Measurements from ENCODE around the gene CNGB1. TPM values are rescaled to one million over a fixed set of nuclear protein-coding genes. Genes with fewer than 3 reads are reported as not detected.
A peak's percentile ranks its signal among the peaks of the same experiment; 100 is the strongest.
"Not testable (repeated sequence)": the region's sequence is repeated elsewhere in the genome, so short reads cannot be mapped to it uniquely, and the experiment has no call there.

Gene CNGB1
- total and polyA plus RNA-seq, 2 experiments from 2014 or later: not detected

- 50% methylated on average over 5 of the region's 5 CpGs for WGBS (ENCODE audit: low lambda C conversion rate, missing lambda C conversion rate)
- no peak for DNase-seq (ENCODE audit: low spot score)
- H3K4me2 ChIP-seq: no peak overlapping the region
Observed at GRCh38 chr16:57898961-57899360, 72.0 kb downstream of the CNGB1 start.

GRCh38 chr16:57897996-57898395, 72.9 kb downstream of the CNGB1 start:
- no peaks in the 10 kb centered on the region for H4K20me1 ChIP-seq (ENCODE audit: insufficient read depth, poor library complexity, severe bottlenecking)
- DNase-seq (ENCODE audit: low spot score): no peak
- H3K36me3 ChIP-seq (replicated peaks; ENCODE audit: insufficient read depth, low read depth): no peaks in the 10 kb centered on the region
- no peaks in the 10 kb centered on the region for H3K79me2 ChIP-seq
- no peaks in the 10 kb centered on the region for H3K9me3 ChIP-seq (ENCODE audit: low read depth)
- H3K4me3 ChIP-seq: no peak overlapping the region
- no peak overlapping the region for H3K4me2 ChIP-seq
- H3K27me3 ChIP-seq: no peaks in the 10 kb centered on the region
- TF ChIP-seq EZH2 (IDR thresholded peaks at IDR 0.05; ENCODE audit: borderline replicate concordance): no peak
- TF ChIP-seq CTCF (IDR thresholded peaks at IDR 0.05; ENCODE audit: poor library complexity): no peak
- TF ChIP-seq EZH2phosphoT487 (IDR thresholded peaks at IDR 0.05; ENCODE audit: low read depth, severe bottlenecking, unreplicated experiment): no peak
- 89% methylated on average over 4 of the region's 4 CpGs for WGBS (ENCODE audit: low lambda C conversion rate, missing lambda C conversion rate)
- no peak overlapping the region for H2AFZ ChIP-seq
- peaks cover 14% of the 10 kb centered on the region for H3K4me1 ChIP-seq (ENCODE audit: insufficient read depth)
- no peak overlapping the region for H3K27ac ChIP-seq
- no peaks in the 10 kb centered on the region for H3K9me2 ChIP-seq (replicated peaks; ENCODE audit: insufficient read depth)

More at GRCh38 chr16:57898961-57899360, 72.0 kb downstream of the CNGB1 start:
- no peaks in the 10 kb centered on the region for H4K20me1 ChIP-seq (ENCODE audit: insufficient read depth, poor library complexity, severe bottlenecking)
- no peaks in the 10 kb centered on the region for H3K27me3 ChIP-seq
- no peaks in the 10 kb centered on the region for H3K79me2 ChIP-seq
- no peak overlapping the region for H3K27ac ChIP-seq
- no peaks in the 10 kb centered on the region for H3K9me2 ChIP-seq (replicated peaks; ENCODE audit: insufficient read depth)
- H3K9me3 ChIP-seq (ENCODE audit: low read depth): no peaks in the 10 kb centered on the region
- no peak for TF ChIP-seq EZH2phosphoT487 (IDR thresholded peaks at IDR 0.05; ENCODE audit: low read depth, severe bottlenecking, unreplicated experiment)
- no peak for TF ChIP-seq EZH2 (IDR thresholded peaks at IDR 0.05; ENCODE audit: borderline replicate concordance)
- no peak for TF ChIP-seq CTCF (IDR thresholded peaks at IDR 0.05; ENCODE audit: poor library complexity)
- H3K4me1 ChIP-seq (ENCODE audit: insufficient read depth): peaks cover 5% of the 10 kb centered on the region
- H2AFZ ChIP-seq: no peak overlapping the region
- H3K36me3 ChIP-seq (replicated peaks; ENCODE audit: insufficient read depth, low read depth): no peaks in the 10 kb centered on the region
- H3K4me3 ChIP-seq: no peak overlapping the region

- no peak for TF ChIP-seq CTCF (IDR thresholded peaks at IDR 0.05; ENCODE audit: poor library complexity)
- TF ChIP-seq EZH2phosphoT487 (IDR thresholded peaks at IDR 0.05; ENCODE audit: low read depth, severe bottlenecking, unreplicated experiment): no peak
- TF ChIP-seq EZH2 (IDR thresholded peaks at IDR 0.05; ENCODE audit: borderline replicate concordance): no peak
- H2AFZ ChIP-seq: no peak overlapping the region
- H3K4me1 ChIP-seq (ENCODE audit: insufficient read depth): peaks cover 15% of the 10 kb centered on the region
- no peak overlapping the region for H3K4me3 ChIP-seq
- H3K27ac ChIP-seq: no peak overlapping the region
- no peak overlapping the region for H3K4me2 ChIP-seq
- no peaks in the 10 kb centered on the region for H4K20me1 ChIP-seq (ENCODE audit: insufficient read depth, poor library complexity, severe bottlenecking)
- no peaks in the 10 kb centered on the region for H3K79me2 ChIP-seq
- H3K9me3 ChIP-seq (ENCODE audit: low read depth): no peaks in the 10 kb centered on the region
- H3K9me2 ChIP-seq (replicated peaks; ENCODE audit: insufficient read depth): no peaks in the 10 kb centered on the region
- H3K27me3 ChIP-seq: no peaks in the 10 kb centered on the region
- 88% methylated on average over 18 of the region's 18 CpGs for WGBS (ENCODE audit: low lambda C conversion rate, missing lambda C conversion rate)
- no peak for DNase-seq (ENCODE audit: low spot score)
- H3K36me3 ChIP-seq (replicated peaks; ENCODE audit: insufficient read depth, low read depth): no peaks in the 10 kb centered on the region
Observed at GRCh38 chr16:57897053-57897784, 73.7 kb downstream of the CNGB1 start.

- H3K9me2 ChIP-seq (replicated peaks; ENCODE audit: insufficient read depth); H2AFZ ChIP-seq; H3K36me3 ChIP-seq (replicated peaks; ENCODE audit: insufficient read depth, low read depth); H3K79me2 ChIP-seq; H3K4me3 ChIP-seq; H3K9me3 ChIP-seq (ENCODE audit: low read depth); DNase-seq (ENCODE audit: low spot score); H4K20me1 ChIP-seq (ENCODE audit: insufficient read depth, poor library complexity, severe bottlenecking); H3K27me3 ChIP-seq: not testable (repeated sequence)
- H3K27ac ChIP-seq: peak overlapping the region; percentile 92
- peaks cover 19% of the 10 kb centered on the region for H3K4me1 ChIP-seq (ENCODE audit: insufficient read depth)
- peak overlapping the region; percentile 39 for H3K4me2 ChIP-seq
- 85% methylated on average over 3 of the region's 3 CpGs for WGBS (ENCODE audit: low lambda C conversion rate, missing lambda C conversion rate)
Observed at GRCh38 chr16:57895081-57895547, 75.8 kb downstream of the CNGB1 start.
